PC-9 (cell line): Measurements from ENCODE around the gene RHOB. TPM values are rescaled to one million over a fixed set of nuclear protein-coding genes. Genes with fewer than 3 reads are reported as not detected.

Experiments used
- BruUV-seq: library from RNA; stranded (reverse); fragments of 400-500 nt; replicated peaks from 2 replicates; lab custom pipeline; 2021; lab: Mats Ljungman, UMichigan
- CTCF ChIA-PET: fragments of 300-600 bp; sonication (Branson Sonifier 250); formaldehyde crosslinking; loops from one replicate; lab custom pipeline; 2022; ENCODE audit warnings: antibody characterized with exemption; lab: Charles Lee
- POLR2A ChIA-PET: fragments of 300-600 bp; sonication (Branson Sonifier 250); formaldehyde crosslinking; loops from one replicate; lab custom pipeline; 2022; ENCODE audit warnings: antibody characterized with exemption; ENCODE audit not compliant: unreplicated experiment; lab: Charles Lee
- DNase-seq, 2 experiments: peaks; one replicate each; pipeline versions ENCODE4 v3.0.0 to v3.0.0-alpha.2; 2015 to 2022; ENCODE audit warnings: mixed read lengths in 1 of 2
- H2AFZ ChIP-seq: fragments of 200-600 bp; sonication (generic); 2 replicates; pipeline ENCODE4 v1.8.1; 2017; ENCODE audit warnings: antibody characterized with exemption
- H3F3A ChIP-seq: fragments of 200-600 bp; sonication (generic); 2 replicates; pipeline ENCODE4 v1.8.1; 2017; ENCODE audit warnings: antibody characterized with exemption, mild to moderate bottlenecking, low read depth; ENCODE audit not compliant: insufficient read depth
- H3K27ac ChIP-seq: fragments of 200-600 bp; sonication (generic); 2 replicates; pipeline ENCODE4 v1.6.1; 2016; ENCODE audit warnings: mixed run types
- H3K27me3 ChIP-seq: fragments of 200-600 bp; sonication (generic); 2 replicates; pipeline ENCODE4 v1.6.1; 2016; ENCODE audit warnings: low read depth, mixed run types; ENCODE audit not compliant: insufficient read depth
- H3K36me3 ChIP-seq: fragments of 200-600 bp; sonication (generic); 2 replicates; pipeline ENCODE4 v1.6.1; 2016; ENCODE audit warnings: low read depth, mixed run types
- H3K4me1 ChIP-seq: fragments of 200-600 bp; sonication (generic); replicated peaks from 2 replicates; pipeline ENCODE4 v1.6.1; 2016; ENCODE audit warnings: mixed run types; ENCODE audit not compliant: insufficient read depth
- H3K4me2 ChIP-seq: fragments of 200-600 bp; sonication (generic); 2 replicates; pipeline ENCODE4 v1.6.1; 2017; ENCODE audit warnings: mixed run types
- H3K4me3 ChIP-seq: fragments of 200-600 bp; sonication (generic); 2 replicates; pipeline ENCODE4 v1.6.1; 2016; ENCODE audit warnings: mixed run types
- H3K79me2 ChIP-seq: fragments of 200-600 bp; sonication (generic); 2 replicates; pipeline ENCODE4 v1.6.1; 2017; ENCODE audit warnings: low read depth, mixed run types
- H3K9me2 ChIP-seq: fragments of 200-600 bp; sonication (generic); 2 replicates; pipeline ENCODE4 v1.8.1; 2017; ENCODE audit warnings: mild to moderate bottlenecking; ENCODE audit not compliant: insufficient read depth
- H3K9me3 ChIP-seq: fragments of 200-600 bp; sonication (generic); 2 replicates; pipeline ENCODE4 v1.8.1; 2016; ENCODE audit warnings: low read depth; ENCODE audit not compliant: insufficient read depth
- H4K20me1 ChIP-seq: fragments of 200-600 bp; sonication (generic); 2 replicates; pipeline ENCODE4 v1.8.1; 2017; ENCODE audit not compliant: insufficient read depth
- CTCF ChIP-seq: fragments of 200-600 bp; sonication (generic); conservative IDR thresholded peaks from 2 replicates; pipeline ENCODE4 v1.6.1; 2017; ENCODE audit warnings: mixed run types, antibody characterized with exemption, mild to moderate bottlenecking, moderate library complexity
- EZH2 ChIP-seq: fragments of 200-600 bp; sonication (generic); IDR thresholded peaks from 2 replicates; pipeline ENCODE4 v1.8.0; 2017; ENCODE audit warnings: antibody characterized with exemption, low read depth
- intact Hi-C: fragments of 100-400 bp; cut with micrococcal nuclease; formaldehyde crosslinking; loops from one replicate; pipeline ENCODE4 v1.10.0; 2022; ENCODE audit not compliant: unreplicated experiment
- total RNA-seq: library from RNA; stranded (reverse); gene quantifications from 2 replicates; pipeline ENCODE4 v1.2.3, GENCODE V29; 2021

The RHOB gene
- total RNA-seq, 1 experiment from 2014 or later: 39.3 TPM

GRCh38 chr2:20494241-20494640 is 47.4 kb downstream of the RHOB start:
- Histone ChIP-seq H3F3A (peaks cover 32% of the 10 kb centered on the region), H3K4me3 (no peak overlapping the region), H3K27ac (peak overlapping the region; percentile 12), H2AFZ (no peak overlapping the region), H4K20me1 (no peaks in the 10 kb centered on the region), H3K36me3 (no peaks in the 10 kb centered on the region), H3K9me3 (no peaks in the 10 kb centered on the region), H3K27me3 (no peaks in the 10 kb centered on the region), H3K79me2 (no peaks in the 10 kb centered on the region), H3K9me2 (no peaks in the 10 kb centered on the region), H3K4me2 (peak overlapping the region; percentile 17), H3K4me1 (peaks cover 57% of the 10 kb centered on the region)
- intact Hi-C loops: no loop called here
- CTCF ChIA-PET: no interaction called here
- no TSS peak for BruUV-seq
- TF ChIP-seq CTCF (no peak), EZH2 (no peak)
- POLR2A ChIA-PET: interaction anchor here (2.7 kb wide), 1 partner anchor 47 kb away, joined by 67 read pairs; the partner anchor contains the start of gene RHOB
- peak in 1 of 2 experiments; percentile 86 for DNase-seq

- ChIA-PET POLR2A (interaction anchor here (0.5 to 2.7 kb wide), 12 partner anchors 9 to 264 kb away, joined by 3 to 67 read pairs (median 4); partner anchors contain the start of gene RHOB), CTCF (interaction anchor here (0.9 kb wide), 1 partner anchor 49 kb away, joined by 5 read pairs; the partner anchor contains the start of gene RHOB)
- TF ChIP-seq EZH2 (no peak), CTCF (no peak)
- Histone ChIP-seq H3K27ac (peak overlapping the region; percentile 84), H4K20me1 (no peaks in the 10 kb centered on the region), H3K4me1 (peaks cover 66% of the 10 kb centered on the region), H3K4me2 (peak overlapping the region; percentile 73), H3K79me2 (no peaks in the 10 kb centered on the region), H3K4me3 (peak overlapping the region; percentile 33; the same call in 1 of the 2 replicates), H3F3A (peaks cover 32% of the 10 kb centered on the region), H3K9me3 (no peaks in the 10 kb centered on the region), H3K9me2 (no peaks in the 10 kb centered on the region), H3K27me3 (no peaks in the 10 kb centered on the region), H3K36me3 (no peaks in the 10 kb centered on the region), H2AFZ (no peak overlapping the region)
- TSS peak; percentile 82 for BruUV-seq
- intact Hi-C loops: loop anchor here (1.0 to 5.0 kb wide), 11 partner anchors 14 to 138 kb away; partner anchors contain the start of gene RHOB
- peak; percentile 92 to 99 for DNase-seq
Measured at GRCh38 chr2:20496076-20496872, 49.4 kb downstream of the RHOB start.

GRCh38 chr2:20496942-20497341 is 50.1 kb downstream of the RHOB start:
- peaks cover 65% of the 10 kb centered on the region for H3K4me1 ChIP-seq
- no peaks in the 10 kb centered on the region for H3K9me3 ChIP-seq
- intact Hi-C loops: loop anchor here (1.0 to 5.0 kb wide), 11 partner anchors 13 to 137 kb away; partner anchors contain the start of gene RHOB
- TF ChIP-seq EZH2 (no peak), CTCF (no peak)
- no peaks in the 10 kb centered on the region for H3K9me2 ChIP-seq
- H4K20me1 ChIP-seq: no peaks in the 10 kb centered on the region
- no peaks in the 10 kb centered on the region for H3K36me3 ChIP-seq
- DNase-seq: no peak
- H3F3A ChIP-seq: peaks cover 32% of the 10 kb centered on the region
- H3K79me2 ChIP-seq: no peaks in the 10 kb centered on the region
- H2AFZ ChIP-seq: no peak overlapping the region
- POLR2A ChIA-PET: interaction anchor here (0.6 to 2.7 kb wide), 5 partner anchors 10 to 49 kb away, joined by 3 to 67 read pairs (median 6); partner anchors contain the start of gene RHOB
- peak overlapping the region; percentile 84 for H3K27ac ChIP-seq
- peak overlapping the region; percentile 73 for H3K4me2 ChIP-seq
- CTCF ChIA-PET: no interaction called here
- peak overlapping the region; percentile 33; the same call in 1 of the 2 replicates for H3K4me3 ChIP-seq
- BruUV-seq: no TSS peak
- no peaks in the 10 kb centered on the region for H3K27me3 ChIP-seq

Other genes with a start within 250 kb of the RHOB start
- gene SDC1, start 221.9 kb upstream of the RHOB start, total RNA-seq: 114 and 128 TPM in 2 replicates
- 93.3 and 99.3 TPM in 2 replicates for gene PUM2, start 96.2 kb upstream of the RHOB start, total RNA-seq
- 16.2 and 18.0 TPM in 2 replicates for gene HS1BP3, start 204.0 kb downstream of the RHOB start, total RNA-seq
- 0.04 TPM in 1 of 2 replicates, not detected in the other for gene GDF7, start 220.1 kb downstream of the RHOB start, total RNA-seq